Neural progenitor cell (in vitro differentiated cells): ENCODE results near the gene BCL2L13. TPM values are rescaled to one million over a fixed set of nuclear protein-coding genes. Genes with fewer than 3 reads are reported as not detected.

ENCODE experiments used
- DNase-seq: peaks from one replicate; pipeline ENCODE4 v3.0.0-alpha.2; 2016; ENCODE audit warnings: low spot score
- H2AFZ ChIP-seq: fragments of 200-600 bp; sonication (generic); replicated peaks from 2 replicates; pipeline ENCODE4 v1.6.1; 2016; ENCODE audit warnings: antibody characterized with exemption
- H3F3A ChIP-seq: fragments of 200-600 bp; sonication (generic); 2 replicates; pipeline ENCODE4 v1.6.1; 2016; ENCODE audit warnings: antibody characterized with exemption, low read depth
- H3K27ac ChIP-seq: fragments of 200-600 bp; sonication (generic); 2 replicates; pipeline ENCODE4 v1.5.1; 2016; ENCODE audit warnings: mild to moderate bottlenecking
- H3K27me3 ChIP-seq: fragments of 200-600 bp; sonication (generic); 2 replicates; pipeline ENCODE4 v1.6.1; 2016; ENCODE audit warnings: mild to moderate bottlenecking, moderate library complexity
- H3K36me3 ChIP-seq: fragments of 200-600 bp; sonication (generic); 2 replicates; pipeline ENCODE4 v1.5.1; 2016
- H3K4me1 ChIP-seq: fragments of 200-600 bp; sonication (generic); 2 replicates; pipeline ENCODE4 v1.6.1; 2016; ENCODE audit warnings: mixed run types
- H3K4me2 ChIP-seq: fragments of 200-600 bp; sonication (generic); 2 replicates; pipeline ENCODE4 v1.6.1; 2016
- H3K4me3 ChIP-seq: fragments of 200-600 bp; sonication (generic); 2 replicates; pipeline ENCODE4 v1.5.1; 2016
- H3K79me2 ChIP-seq: fragments of 200-600 bp; sonication (generic); 2 replicates; pipeline ENCODE4 v1.6.1; 2016; ENCODE audit warnings: low read depth
- H3K9ac ChIP-seq: fragments of 200-600 bp; sonication (generic); 2 replicates; pipeline ENCODE4 v1.6.1; 2016
- H3K9me3 ChIP-seq: fragments of 200-600 bp; sonication (generic); 2 replicates; pipeline ENCODE4 v1.5.1; 2016; ENCODE audit warnings: low read depth
- H4K20me1 ChIP-seq: fragments of 200-600 bp; sonication (generic); 2 replicates; pipeline ENCODE4 v1.6.1; 2016; ENCODE audit warnings: low read depth
- H3K27ac Mint-ChIP-seq: 3 replicates; pipeline ENCODE4 v1.8.0; 2021; ENCODE audit warnings: mixed read lengths
- H3K27me3 Mint-ChIP-seq: 2 replicates; pipeline ENCODE4 v1.8.0; 2022; ENCODE audit warnings: low read depth, mild to moderate bottlenecking, inconsistent platforms, moderate library complexity, mixed read lengths; ENCODE audit not compliant: insufficient read depth
- H3K36me3 Mint-ChIP-seq: 3 replicates; pipeline ENCODE4 v1.8.0; 2021; ENCODE audit warnings: mixed read lengths
- H3K4me1 Mint-ChIP-seq: 3 replicates; pipeline ENCODE4 v1.8.0; 2021; ENCODE audit warnings: mixed read lengths
- H3K4me3 Mint-ChIP-seq: 3 replicates; pipeline ENCODE4 v1.8.0; 2021; ENCODE audit warnings: mild to moderate bottlenecking, moderate library complexity, mixed read lengths
- H3K9me3 Mint-ChIP-seq: 3 replicates; pipeline ENCODE4 v1.8.0; 2020; ENCODE audit warnings: mixed read lengths
- CTCF ChIP-seq: fragments of 200-600 bp; sonication (generic); IDR thresholded peaks from 2 replicates; pipeline ENCODE4 v1.5.1; 2017; ENCODE audit warnings: antibody characterized with exemption, mild to moderate bottlenecking
- EZH2 ChIP-seq: fragments of 200-600 bp; sonication (generic); IDR thresholded peaks from 2 replicates; pipeline ENCODE4 v1.6.1; 2017; ENCODE audit warnings: antibody characterized with exemption, mild to moderate bottlenecking, moderate library complexity
- EZH2phosphoT487 ChIP-seq: fragments of 200-600 bp; sonication (generic); IDR thresholded peaks from 2 replicates; pipeline ENCODE4 v1.6.1; 2017; ENCODE audit warnings: antibody characterized with exemption
- total RNA-seq: library from RNA; depleted of rRNA; stranded (reverse); fragments of >200 nt; gene quantifications from 2 replicates; pipeline ENCODE4 v1.2.3, GENCODE V29; 2015; ENCODE audit warnings: low replicate concordance

BCL2L13 gene
- total RNA-seq, 1 donor from 2014 or later, result 47.7 TPM

- Histone ChIP-seq H4K20me1 (no peaks in the 10 kb centered on the region), H3K27me3 (no peaks in the 10 kb centered on the region), H3F3A (peaks cover 26% of the 10 kb centered on the region), H3K9ac (peak overlapping the region; percentile 90), H3K4me1 (peaks cover 9% of the 10 kb centered on the region), H3K4me3 (peak overlapping the region; percentile 93), H2AFZ (peak overlapping the region; percentile 90), H3K79me2 (peaks cover 33% of the 10 kb centered on the region), H3K9me3 (no peaks in the 10 kb centered on the region), H3K36me3 (no peaks in the 10 kb centered on the region), H3K27ac (peak overlapping the region; percentile 96), H3K4me2 (peak overlapping the region; percentile 86)
- Mint-ChIP-seq H3K27ac (peak overlapping the region; percentile 97), H3K36me3 (peaks cover 8% of the 10 kb centered on the region), H3K9me3 (no peaks in the 10 kb centered on the region), H3K27me3 (no peaks in the 10 kb centered on the region), H3K4me1 (peaks cover 18% of the 10 kb centered on the region), H3K4me3 (peak overlapping the region; percentile 96)
- DNase-seq, result no peak
- TF ChIP-seq EZH2phosphoT487 (no peak), CTCF (no peak), EZH2 (no peak)
Observed at GRCh38 chr22:17637490-17638181, 921 bp upstream of the BCL2L13 start.

DNA sequence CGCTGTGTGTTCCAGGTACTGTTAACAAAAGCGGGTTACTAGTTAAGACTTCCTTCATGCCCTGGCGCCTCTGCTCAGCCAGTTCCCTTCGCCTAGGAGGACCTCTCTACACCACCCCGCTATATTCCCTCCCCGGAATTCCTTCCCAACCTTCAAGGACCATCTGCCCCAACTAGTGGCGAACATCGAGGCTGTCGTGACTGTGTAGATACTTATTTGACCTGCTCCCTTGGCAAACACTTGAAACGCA lies 450 bp upstream of the BCL2L13 start:
- peaks cover 18% of the 10 kb centered on the region for H3K4me1 Mint-ChIP-seq
- peaks cover 11% of the 10 kb centered on the region for H3K36me3 Mint-ChIP-seq
- Histone ChIP-seq H3K9ac (peak overlapping the region; percentile 90), H3K4me1 (peaks cover 9% of the 10 kb centered on the region), H3K27ac (peak overlapping the region; percentile 96), H3K9me3 (no peaks in the 10 kb centered on the region), H2AFZ (peak overlapping the region; percentile 90), H3K4me3 (peak overlapping the region; percentile 93), H3K79me2 (peaks cover 38% of the 10 kb centered on the region), H3K27me3 (no peaks in the 10 kb centered on the region), H3K36me3 (no peaks in the 10 kb centered on the region), H4K20me1 (no peaks in the 10 kb centered on the region), H3K4me2 (peak overlapping the region; percentile 86), H3F3A (peaks cover 26% of the 10 kb centered on the region)
- DNase-seq, result no peak
- no peaks in the 10 kb centered on the region for H3K9me3 Mint-ChIP-seq
- H3K27ac Mint-ChIP-seq, result peak overlapping the region; percentile 97
- H3K4me3 Mint-ChIP-seq, result peak overlapping the region; percentile 96
- no peak for TF ChIP-seq EZH2
- TF ChIP-seq CTCF, result peak; percentile 21
- no peaks in the 10 kb centered on the region for H3K27me3 Mint-ChIP-seq

DNA sequence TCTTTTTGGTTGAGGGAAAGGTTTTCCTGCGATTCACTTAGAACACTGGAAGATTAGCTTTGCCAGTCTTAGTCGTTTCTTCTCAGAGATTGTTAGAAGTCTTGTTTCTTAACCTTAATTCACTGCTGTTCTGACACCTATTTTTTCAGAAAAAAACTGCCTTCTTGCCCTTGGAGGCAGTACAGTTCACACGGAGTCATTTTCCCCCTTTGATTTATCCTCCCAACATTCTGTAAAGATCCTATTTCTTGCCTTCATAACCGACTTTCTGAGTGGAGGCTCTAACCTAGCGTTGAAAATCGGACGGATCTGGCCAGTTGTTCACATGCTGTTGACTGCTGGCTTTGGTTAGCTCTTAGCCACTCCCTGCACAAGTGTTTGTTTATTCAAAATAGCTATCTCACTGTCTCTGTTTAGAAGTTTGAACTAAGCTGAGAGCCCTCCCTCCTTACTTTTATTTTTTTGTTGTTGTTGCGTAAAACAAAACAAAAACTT lies 737 bp downstream of the BCL2L13 start:
- Mint-ChIP-seq H3K36me3 (peaks cover 11% of the 10 kb centered on the region), H3K27me3 (no peaks in the 10 kb centered on the region), H3K4me1 (peaks cover 18% of the 10 kb centered on the region), H3K4me3 (peak overlapping the region; percentile 96), H3K27ac (peak overlapping the region; percentile 94), H3K9me3 (no peaks in the 10 kb centered on the region)
- Histone ChIP-seq H3K27me3 (no peaks in the 10 kb centered on the region), H3K27ac (peak overlapping the region; percentile 96), H3K9ac (peak overlapping the region; percentile 90), H3K4me2 (peak overlapping the region; percentile 86), H2AFZ (peak overlapping the region; percentile 90), H3K9me3 (no peaks in the 10 kb centered on the region), H3K4me1 (peaks cover 9% of the 10 kb centered on the region), H4K20me1 (no peaks in the 10 kb centered on the region), H3K4me3 (peak overlapping the region; percentile 93), H3F3A (peaks cover 26% of the 10 kb centered on the region), H3K36me3 (no peaks in the 10 kb centered on the region), H3K79me2 (peaks cover 45% of the 10 kb centered on the region)
- no peak for TF ChIP-seq CTCF
- no peak for TF ChIP-seq EZH2phosphoT487
- TF ChIP-seq EZH2, result no peak
- peak; percentile 41 for DNase-seq
